Activated CD8-positive, alpha-beta T cell treated with anti-CD3 and anti-CD28 coated beads for 36 hours (primary cell): ENCODE measurements around the gene PITPNM1. TPM values are rescaled to one million over a fixed set of nuclear protein-coding genes. Genes with fewer than 3 reads are reported as not detected.
A peak's percentile ranks its signal among the peaks of the same experiment; 100 is the strongest.
"Not testable (repeated sequence)": the region's sequence is repeated elsewhere in the genome, so short reads cannot be mapped to it uniquely, and the experiment has no call there.

Experiments used
- ATAC-seq: fragments of 200-7000 bp; cut with Tn5 transposase; one replicate; pipeline ENCODE4 v1.10.0; 2021; ENCODE audit warnings: mild to moderate bottlenecking, moderate library complexity
- CTCF ChIA-PET: fragments of 350-600 bp; sonication (Branson Sonifier 250); formaldehyde crosslinking; loops from one replicate; lab custom pipeline; 2021; ENCODE audit warnings: antibody characterized with exemption; lab: Charles Lee
- POLR2A ChIA-PET: fragments of 350-600 bp; sonication (Branson Sonifier 250); formaldehyde crosslinking; loops from one replicate; lab custom pipeline; 2021; ENCODE audit warnings: antibody characterized with exemption; lab: Charles Lee
- DNase-seq: peaks from one replicate; pipeline ENCODE4 v3.0.0-alpha.2; 2020
- H3K27ac Mint-ChIP-seq: one replicate; pipeline ENCODE4 v1.8.0; 2021; ENCODE audit warnings: mild to moderate bottlenecking, mixed read lengths
- H3K27me3 Mint-ChIP-seq: one replicate; pipeline ENCODE4 v1.8.0; 2021; ENCODE audit warnings: mixed read lengths
- H3K36me3 Mint-ChIP-seq: one replicate; pipeline ENCODE4 v1.8.0; 2021; ENCODE audit warnings: low read depth, mixed read lengths
- H3K4me1 Mint-ChIP-seq: one replicate; pipeline ENCODE4 v1.8.0; 2021; ENCODE audit warnings: low read depth, mixed read lengths
- H3K4me3 Mint-ChIP-seq: one replicate; pipeline ENCODE4 v1.8.0; 2021; ENCODE audit warnings: mild to moderate bottlenecking, moderate library complexity, mixed read lengths
- H3K9me3 Mint-ChIP-seq: one replicate; pipeline ENCODE4 v1.8.0; 2021; ENCODE audit warnings: mixed read lengths
- CTCF ChIP-seq: fragments of 200-600 bp; IDR thresholded peaks from one replicate; pipeline ENCODE4 v1.8.0; 2022; ENCODE audit warnings: antibody characterized with exemption, mild to moderate bottlenecking
- intact Hi-C: fragments of 100-400 bp; cut with micrococcal nuclease; formaldehyde crosslinking; loops from one replicate; pipeline ENCODE4 v1.10.0; 2022
- total RNA-seq, 2 experiments: library from RNA; stranded (reverse); gene quantifications; one replicate each; pipeline ENCODE4 v1.2.3, GENCODE V29; 2021

The PITPNM1 gene
- total RNA-seq, 2 experiments from 2014 or later, result 87.8 to 88.1 TPM

GRCh38 chr11:67468456-67468758 lies 36.8 kb downstream of the PITPNM1 start:
- no peak for TF ChIP-seq CTCF
- ChIA-PET CTCF (interaction anchor here (0.9 to 2.4 kb wide), 11 partner anchors 13 to 151 kb away, joined by 3 to 18 read pairs (median 4); partner anchors contain the start of genes CDK2AP2, PPP1CA, RAD9A and TBC1D10C), POLR2A (interaction anchor here (0.6 to 7.2 kb wide), 15 partner anchors 8 to 146 kb away, joined by 3 to 83 read pairs (median 4); partner anchors contain the start of genes AIP, CABP4, PPP1CA and PTPRCAP)
- intact Hi-C loops, result no loop called here
- no peak for ATAC-seq
- Mint-ChIP-seq H3K4me3 (peak overlapping the region; percentile 95), H3K9me3 (no peaks in the 10 kb centered on the region), H3K27ac (peak overlapping the region; percentile 92), H3K4me1 (peaks cover 34% of the 10 kb centered on the region), H3K27me3 (no peaks in the 10 kb centered on the region), H3K36me3 (peaks cover 11% of the 10 kb centered on the region)
- no peak for DNase-seq

GRCh38 chr11:67468056-67468455 lies 37.1 kb downstream of the PITPNM1 start:
- intact Hi-C loops, result no loop called here
- no peak for TF ChIP-seq CTCF
- H3K4me3 Mint-ChIP-seq, result peak overlapping the region; percentile 95
- ChIA-PET POLR2A (interaction anchor here (0.6 to 7.2 kb wide), 14 partner anchors 8 to 197 kb away, joined by 3 to 83 read pairs (median 4); partner anchors contain the start of genes AIP, CABP4, PPP1CA and PTPRCAP), CTCF (interaction anchor here (0.9 to 2.4 kb wide), 11 partner anchors 14 to 151 kb away, joined by 3 to 18 read pairs (median 4); partner anchors contain the start of genes CDK2AP2, PPP1CA, RAD9A and TBC1D10C)
- H3K36me3 Mint-ChIP-seq, result peaks cover 11% of the 10 kb centered on the region
- no peak for ATAC-seq
- no peaks in the 10 kb centered on the region for H3K9me3 Mint-ChIP-seq
- DNase-seq, result peak; percentile 61
- no peaks in the 10 kb centered on the region for H3K27me3 Mint-ChIP-seq
- H3K4me1 Mint-ChIP-seq, result peaks cover 34% of the 10 kb centered on the region
- peak overlapping the region; percentile 92 for H3K27ac Mint-ChIP-seq

- peak overlapping the region; percentile 92 for H3K27ac Mint-ChIP-seq
- H3K4me3 Mint-ChIP-seq, result peak overlapping the region; percentile 95
- ATAC-seq (no peak), DNase-seq (no peak)
- H3K9me3 Mint-ChIP-seq, result no peaks in the 10 kb centered on the region
- no peaks in the 10 kb centered on the region for H3K27me3 Mint-ChIP-seq
- intact Hi-C loops, result no loop called here
- peaks cover 11% of the 10 kb centered on the region for H3K36me3 Mint-ChIP-seq
- H3K4me1 Mint-ChIP-seq, result peaks cover 34% of the 10 kb centered on the region
- CTCF ChIA-PET, result interaction anchor here (0.8 to 2.4 kb wide), 5 partner anchors 28 to 150 kb away, joined by 3 to 5 read pairs (median 5); partner anchors contain the start of genes CDK2AP2 and RAD9A
- TF ChIP-seq CTCF, result no peak
- POLR2A ChIA-PET, result interaction anchor here (0.7 to 7.2 kb wide), 7 partner anchors 9 to 196 kb away, joined by 3 to 83 read pairs (median 3); partner anchors contain the start of genes AIP, PPP1CA and PTPRCAP
Measured at GRCh38 chr11:67466962-67467771, 38.0 kb downstream of the PITPNM1 start.

- H3K27ac Mint-ChIP-seq, result peak overlapping the region; percentile 68
- peaks cover 11% of the 10 kb centered on the region for H3K36me3 Mint-ChIP-seq
- peaks cover 34% of the 10 kb centered on the region for H3K4me1 Mint-ChIP-seq
- TF ChIP-seq CTCF, result no peak
- peak overlapping the region; percentile 95 for H3K4me3 Mint-ChIP-seq
- H3K9me3 Mint-ChIP-seq, result no peaks in the 10 kb centered on the region
- ATAC-seq (no peak), DNase-seq (no peak)
- CTCF ChIA-PET, result interaction anchor here (0.6 to 1.7 kb wide), 2 partner anchors 27 to 107 kb away, joined by 3 to 8 read pairs; no protein-coding TSS in a partner anchor
- intact Hi-C loops, result no loop called here
- POLR2A ChIA-PET, result interaction anchor here (0.7 to 7.2 kb wide), 5 partner anchors 20 to 66 kb away, joined by 3 to 83 read pairs (median 6); partner anchors contain the start of genes AIP, PPP1CA and PTPRCAP
- H3K27me3 Mint-ChIP-seq, result no peaks in the 10 kb centered on the region
Measured at GRCh38 chr11:67466367-67466766, 38.8 kb downstream of the PITPNM1 start.

GRCh38 chr11:67465530-67465929 lies 39.6 kb downstream of the PITPNM1 start:
- DNase-seq, ATAC-seq, intact Hi-C loops, H3K9me3 Mint-ChIP-seq, H3K27me3 Mint-ChIP-seq: not testable (repeated sequence)
- ChIA-PET CTCF (interaction anchor here (0.6 to 1.7 kb wide), 3 partner anchors 27 to 114 kb away, joined by 3 to 8 read pairs (median 5); no protein-coding TSS in a partner anchor), POLR2A (interaction anchor here (0.8 to 7.2 kb wide), 13 partner anchors 14 to 120 kb away, joined by 3 to 83 read pairs (median 4); partner anchors contain the start of genes AIP, PPP1CA, PTPRCAP and RAD9A)
- Mint-ChIP-seq H3K27ac (peak overlapping the region; percentile 93), H3K4me3 (peak overlapping the region; percentile 88), H3K36me3 (peaks cover 11% of the 10 kb centered on the region), H3K4me1 (peaks cover 34% of the 10 kb centered on the region)
